IPS DF 4.7 (cell line): ENCODE data around the gene FTSJ1.
"Not testable (repeated sequence)": the region's sequence is repeated elsewhere in the genome, so short reads cannot be mapped to it uniquely, and the experiment has no call there.

ENCODE experiments used
- DNase-seq: peaks from one replicate; pipeline ENCODE4 v3.0.0-alpha.2; 2013; ENCODE audit warnings: low spot score; ENCODE audit errors: extremely low read depth

FTSJ1 gene, protein sequence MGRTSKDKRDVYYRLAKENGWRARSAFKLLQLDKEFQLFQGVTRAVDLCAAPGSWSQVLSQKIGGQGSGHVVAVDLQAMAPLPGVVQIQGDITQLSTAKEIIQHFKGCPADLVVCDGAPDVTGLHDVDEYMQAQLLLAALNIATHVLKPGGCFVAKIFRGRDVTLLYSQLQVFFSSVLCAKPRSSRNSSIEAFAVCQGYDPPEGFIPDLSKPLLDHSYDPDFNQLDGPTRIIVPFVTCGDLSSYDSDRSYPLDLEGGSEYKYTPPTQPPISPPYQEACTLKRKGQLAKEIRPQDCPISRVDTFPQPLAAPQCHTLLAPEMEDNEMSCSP

DNA sequence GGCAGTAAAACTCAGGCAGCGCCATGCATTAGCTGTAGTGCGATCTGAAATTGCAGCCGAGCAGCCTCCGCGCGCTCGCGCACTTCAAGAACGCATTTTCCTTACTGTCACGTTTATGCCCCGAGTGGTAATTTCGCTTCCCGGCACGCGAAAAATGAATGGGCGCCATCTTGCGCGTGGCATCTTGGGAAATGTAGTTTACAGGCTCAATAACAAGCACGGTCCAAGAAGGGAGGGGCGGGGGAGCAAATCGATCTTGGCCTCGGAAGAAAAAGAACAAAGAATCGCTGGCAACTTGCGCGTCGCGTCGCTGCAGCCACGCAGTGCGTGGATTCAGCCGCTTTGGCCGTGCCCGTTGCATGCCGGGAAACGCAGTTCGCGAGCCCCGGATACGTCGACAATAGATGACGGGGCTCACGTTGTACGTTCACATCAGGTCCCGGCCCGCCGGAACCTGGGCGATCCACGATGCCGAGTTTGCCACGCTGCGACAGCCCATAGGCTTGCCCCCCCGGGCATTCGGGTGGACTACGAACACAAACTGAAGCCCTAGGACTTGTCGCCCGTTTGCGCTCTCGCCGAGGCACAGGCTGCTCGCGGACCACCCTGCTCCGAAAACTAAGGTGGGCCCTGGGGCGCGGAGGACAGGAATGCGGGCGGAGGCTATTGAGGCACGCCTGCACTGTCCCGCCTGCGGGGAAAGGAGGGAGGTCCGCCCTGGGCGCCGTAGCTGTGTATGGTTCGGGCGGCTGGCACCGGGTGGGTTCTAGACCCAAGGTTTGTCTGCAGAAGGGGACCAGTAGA lies at the start of gene FTSJ1:
Gene FTSJ1, plus strand, starts transcription at position 426 of the 804 bp plus-strand sequence. CDS start 1,849 bp downstream, outside the sequence.
- no peak for DNase-seq

DNA sequence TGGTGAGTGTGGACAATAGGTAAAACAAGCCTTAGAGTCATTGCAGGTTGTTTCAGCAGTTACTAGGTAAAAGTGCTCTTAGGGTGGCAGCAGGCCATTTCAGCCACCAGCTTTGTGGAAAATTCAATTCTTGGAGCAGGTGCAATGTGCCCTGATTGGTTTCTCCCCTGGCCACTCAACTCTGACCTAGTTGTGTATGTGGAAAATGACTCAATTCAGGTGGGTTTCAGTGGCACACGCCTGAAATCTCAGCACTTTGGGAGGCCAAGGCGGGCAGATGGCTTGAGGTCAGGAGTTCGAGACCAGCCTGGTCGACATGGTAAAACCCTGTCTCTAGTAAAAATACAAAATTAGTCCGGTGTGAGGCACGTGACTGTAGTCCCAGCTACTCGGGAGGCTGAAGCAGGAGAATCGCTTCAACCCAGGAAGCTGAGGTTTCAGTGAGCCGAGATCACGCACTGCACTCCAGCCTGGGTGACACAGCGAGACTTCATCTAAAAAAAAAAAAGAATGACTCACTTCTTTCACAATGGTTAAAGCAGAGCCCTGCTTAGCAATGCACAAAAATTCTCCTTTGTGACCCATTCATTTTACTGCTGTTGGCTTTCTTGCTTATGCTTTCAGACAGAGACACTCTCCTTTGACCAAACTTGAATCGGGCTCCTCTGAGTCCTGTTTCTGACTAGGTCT lies 48.8 kb upstream of the FTSJ1 start:
- not testable (repeated sequence) for DNase-seq

DNA sequence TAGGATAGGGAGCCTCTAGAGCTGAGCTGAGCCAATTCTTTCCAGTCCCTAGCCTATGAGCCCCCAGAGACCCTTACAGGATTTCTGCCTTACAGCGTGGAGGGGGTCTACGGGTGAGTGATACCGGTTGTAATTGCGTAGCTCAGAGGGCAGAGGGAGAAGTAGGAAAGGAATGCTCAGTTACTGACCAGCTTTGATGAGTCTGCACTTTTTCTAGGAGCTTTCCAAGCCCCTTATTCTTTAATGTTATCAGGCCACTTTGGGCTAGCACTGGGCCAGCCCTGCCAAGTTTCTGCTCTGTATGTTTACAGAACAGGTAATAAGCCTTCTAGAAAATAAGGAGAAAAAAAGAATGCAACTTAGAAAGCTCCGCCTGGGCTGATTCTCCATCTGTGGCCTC lies 46.4 kb upstream of the FTSJ1 start:
- DNase-seq, result not testable (repeated sequence)

DNA sequence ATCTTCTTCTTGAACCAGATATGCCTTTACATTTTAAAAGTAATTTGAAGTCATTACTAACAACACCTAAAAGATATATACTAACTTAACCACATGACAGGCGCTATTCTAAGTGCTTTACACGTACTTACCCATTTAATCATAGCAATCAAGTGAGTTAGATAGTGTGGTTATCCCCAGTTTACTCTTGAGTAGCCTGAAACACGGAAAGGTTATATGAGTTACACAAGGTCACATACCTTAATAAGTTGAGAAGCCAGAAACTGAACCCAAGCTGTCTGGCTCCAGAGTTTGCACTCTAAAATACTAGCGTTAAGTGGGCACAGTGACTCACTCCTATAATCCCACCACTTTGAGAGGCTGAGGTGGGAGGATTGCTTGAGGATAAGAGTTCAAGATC lies 45.8 kb upstream of the FTSJ1 start:
- not testable (repeated sequence) for DNase-seq

DNA sequence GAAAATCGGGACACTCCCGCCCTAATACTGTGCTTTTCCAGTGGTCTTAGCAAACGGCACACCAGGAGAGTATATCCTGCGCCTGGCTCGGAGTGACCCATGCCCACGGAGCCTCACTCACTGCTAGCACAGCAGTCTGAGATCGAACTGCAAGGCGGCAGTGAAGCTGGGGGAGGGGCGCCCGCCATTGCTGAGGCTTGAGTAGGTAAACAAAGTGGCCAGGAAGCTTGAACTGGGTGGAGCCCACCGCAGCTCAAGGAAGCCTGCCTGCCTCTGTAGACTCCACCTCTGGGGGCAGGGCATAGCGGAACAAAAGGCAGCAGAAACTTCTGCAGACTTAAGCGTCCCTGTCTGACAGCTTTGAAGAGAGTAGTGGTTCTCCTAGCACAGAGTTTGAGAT lies 42.3 kb upstream of the FTSJ1 start:
- DNase-seq, result not testable (repeated sequence)

DNA sequence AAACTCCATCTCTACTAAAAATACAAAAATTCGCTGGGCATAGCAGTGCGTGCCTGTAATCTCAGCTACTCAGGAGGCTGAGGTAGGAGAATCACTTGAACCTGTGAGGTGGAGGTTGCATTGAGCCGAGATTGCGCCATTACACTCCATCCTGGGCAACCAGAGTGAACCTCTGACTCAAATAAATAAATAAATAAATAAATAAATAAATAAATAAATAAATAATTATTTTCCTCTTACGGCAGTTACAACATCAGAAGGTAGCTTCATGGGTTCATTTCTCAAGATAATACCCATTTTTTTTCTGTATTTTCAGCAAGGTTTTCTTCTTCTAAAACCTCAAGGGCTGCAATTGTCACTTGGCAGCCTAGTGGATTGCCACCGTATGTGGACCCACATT lies 28.8 kb upstream of the FTSJ1 start:
- DNase-seq, result not testable (repeated sequence)

DNA sequence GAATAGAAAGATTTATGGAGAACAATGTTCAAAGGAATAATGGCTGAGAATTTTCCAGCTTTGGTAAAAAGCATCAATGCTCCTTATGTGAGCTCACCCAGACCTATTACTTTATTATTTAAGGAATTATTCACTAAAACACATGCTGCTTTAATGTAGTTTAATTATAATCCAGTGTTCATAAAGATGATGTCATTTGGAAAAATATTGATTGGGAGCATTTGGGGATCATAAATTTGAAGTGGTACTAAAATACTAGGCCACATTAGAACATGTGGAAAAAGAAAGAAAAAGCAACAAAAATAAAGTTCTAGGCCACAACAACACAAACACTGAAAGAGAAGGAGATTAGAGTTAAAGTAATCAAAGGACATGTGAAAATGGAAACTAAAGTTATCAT lies 25.9 kb upstream of the FTSJ1 start:
- DNase-seq, result no peak

DNA sequence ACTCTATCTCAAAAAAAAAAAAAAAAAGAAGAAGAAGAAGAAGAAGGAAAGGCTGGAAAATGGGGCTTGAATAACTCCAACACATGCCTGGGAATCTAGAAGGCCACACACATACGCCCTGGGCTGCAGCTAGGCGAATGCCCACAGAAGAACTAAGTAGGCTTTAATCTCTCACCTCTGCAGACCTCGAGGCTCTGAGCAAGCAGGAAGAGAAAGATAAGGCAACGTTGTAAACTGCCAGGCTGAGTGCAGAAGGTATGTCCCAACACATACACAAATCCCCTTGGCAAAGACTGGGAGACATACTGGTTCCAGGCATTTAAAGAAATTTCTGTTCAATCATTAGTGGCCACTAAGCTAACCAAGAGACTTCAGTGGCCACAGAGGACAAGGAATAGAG lies 24.3 kb upstream of the FTSJ1 start:
- no peak for DNase-seq

DNA sequence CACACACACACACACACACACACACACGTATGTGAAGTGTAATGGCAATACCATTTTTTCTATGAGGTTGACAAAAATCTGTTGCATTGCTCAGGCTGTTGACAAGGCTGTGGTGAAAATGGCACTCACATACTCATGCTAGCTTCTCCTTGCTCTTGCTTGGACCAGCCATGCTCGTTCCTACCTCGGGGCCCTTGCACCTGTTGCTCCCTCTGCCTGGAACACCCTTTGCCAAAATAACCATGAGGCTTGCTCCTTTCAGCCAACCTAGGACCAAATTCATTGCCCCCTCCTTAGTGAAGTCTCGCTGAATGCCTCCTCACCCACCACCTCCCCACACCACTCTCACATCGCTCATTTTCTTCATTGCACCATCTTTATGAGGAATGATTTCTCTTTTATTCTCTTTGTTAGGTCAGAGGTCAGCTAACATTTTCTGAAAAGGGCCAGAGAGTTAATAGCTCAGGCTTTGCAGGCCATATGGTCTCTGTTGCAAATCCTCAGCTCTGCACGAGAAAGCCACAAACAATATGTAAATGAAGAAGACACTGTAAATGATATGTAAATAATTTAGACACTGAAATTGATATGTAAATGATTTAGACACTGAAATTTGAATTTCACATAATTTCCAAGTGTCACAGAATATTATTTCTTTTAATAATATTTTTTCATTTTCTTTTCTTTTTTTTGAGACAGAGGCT lies 19.2 kb upstream of the FTSJ1 start:
- DNase-seq, result no peak

DNA sequence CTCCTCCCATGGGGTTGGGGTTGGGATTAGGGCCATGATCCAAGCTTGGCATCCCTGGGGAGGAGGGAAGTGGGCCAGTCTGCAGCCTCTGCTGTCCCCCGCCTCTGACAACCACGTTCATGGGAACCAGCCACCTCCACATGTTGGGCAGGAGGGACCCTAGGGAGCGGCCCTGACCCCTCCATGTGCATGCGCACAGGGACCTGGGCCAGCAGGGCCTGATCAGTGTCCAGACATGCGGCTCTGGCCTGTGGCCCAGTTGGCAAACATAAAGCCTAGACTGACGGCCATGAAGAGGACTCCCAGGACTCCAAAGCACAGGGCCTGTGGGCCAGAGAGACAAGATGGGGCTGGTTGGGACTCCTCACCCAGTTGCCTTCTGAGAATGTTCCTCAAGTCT lies 17.3 kb upstream of the FTSJ1 start:
- no peak for DNase-seq

DNA sequence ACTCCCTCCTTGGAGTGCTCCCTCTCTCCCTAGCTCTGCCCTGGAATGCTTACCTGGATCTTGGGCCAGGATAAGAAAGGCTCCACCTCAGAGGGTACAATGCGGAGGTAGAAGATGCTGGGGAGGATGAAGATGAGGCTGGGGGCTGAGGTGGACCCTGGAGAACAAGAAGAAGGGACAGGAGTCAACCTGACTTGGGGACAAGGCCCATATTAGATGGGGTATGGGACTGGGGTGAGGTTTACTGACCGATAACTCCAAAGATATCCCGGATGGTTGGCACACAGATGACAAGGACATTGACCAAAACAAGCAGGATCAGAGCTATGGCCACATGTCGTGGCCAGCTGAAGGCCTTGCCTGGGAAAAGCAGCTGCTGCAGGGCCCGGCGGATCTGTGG lies 16.5 kb upstream of the FTSJ1 start:
- DNase-seq, result no peak

DNA sequence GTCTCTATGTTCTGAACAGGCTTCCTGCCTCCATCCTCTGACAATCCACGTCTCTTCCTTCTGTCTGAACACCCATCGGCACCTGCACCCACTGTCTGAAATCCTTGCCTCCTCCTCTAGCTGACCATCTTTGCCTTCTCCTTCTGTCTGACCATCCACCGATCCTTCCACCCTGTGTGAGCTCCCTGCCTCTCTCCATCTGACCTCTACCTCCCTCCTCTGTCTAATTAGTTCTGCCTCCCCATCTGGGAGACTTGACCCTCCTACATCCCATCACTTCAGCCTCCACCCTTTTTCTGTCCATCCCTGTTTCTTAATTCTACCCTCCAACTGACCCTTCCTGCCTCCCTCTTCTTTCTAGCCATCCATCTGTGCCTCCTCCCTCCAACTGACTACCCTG lies 16.0 kb upstream of the FTSJ1 start:
- no peak for DNase-seq

DNA sequence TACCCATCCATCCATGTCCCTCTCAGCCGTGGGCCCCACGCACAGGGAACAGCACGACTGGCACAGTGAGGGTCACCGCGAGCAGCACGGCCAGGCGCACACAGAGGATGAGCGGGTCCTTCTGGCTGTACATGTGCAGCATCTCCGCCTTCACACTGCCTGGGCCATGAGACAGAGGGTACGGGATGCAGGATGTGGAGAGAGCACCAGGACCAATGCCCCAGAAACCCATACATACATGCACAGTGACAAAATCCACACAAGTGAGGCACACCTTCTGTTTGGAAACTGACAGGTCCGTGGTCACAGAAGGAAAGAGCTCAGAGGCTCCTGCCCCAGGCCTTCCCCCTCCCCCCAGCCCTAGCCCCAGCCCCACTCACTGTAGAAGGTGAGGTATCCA lies 15.4 kb upstream of the FTSJ1 start:
- no peak for DNase-seq

DNA sequence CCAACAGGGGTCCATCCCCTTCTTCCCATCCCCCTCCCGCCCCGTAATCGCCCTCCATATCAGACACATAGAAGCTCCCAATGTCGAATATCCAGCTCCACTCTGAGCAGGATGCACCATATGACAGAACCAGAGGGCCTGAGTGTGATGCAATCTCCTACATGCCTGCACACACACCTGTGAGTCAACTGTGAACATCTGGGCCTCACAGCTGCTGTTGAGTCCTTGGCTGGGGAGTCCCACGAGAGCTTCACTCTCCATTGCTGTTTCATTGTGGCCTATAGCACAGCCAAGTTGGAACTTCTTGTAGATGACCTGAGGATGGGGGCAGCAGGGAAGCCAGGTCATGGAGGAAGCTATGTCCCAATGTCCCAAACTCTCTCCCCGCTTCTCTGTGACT lies 14.2 kb upstream of the FTSJ1 start:
- DNase-seq, result no peak

DNA sequence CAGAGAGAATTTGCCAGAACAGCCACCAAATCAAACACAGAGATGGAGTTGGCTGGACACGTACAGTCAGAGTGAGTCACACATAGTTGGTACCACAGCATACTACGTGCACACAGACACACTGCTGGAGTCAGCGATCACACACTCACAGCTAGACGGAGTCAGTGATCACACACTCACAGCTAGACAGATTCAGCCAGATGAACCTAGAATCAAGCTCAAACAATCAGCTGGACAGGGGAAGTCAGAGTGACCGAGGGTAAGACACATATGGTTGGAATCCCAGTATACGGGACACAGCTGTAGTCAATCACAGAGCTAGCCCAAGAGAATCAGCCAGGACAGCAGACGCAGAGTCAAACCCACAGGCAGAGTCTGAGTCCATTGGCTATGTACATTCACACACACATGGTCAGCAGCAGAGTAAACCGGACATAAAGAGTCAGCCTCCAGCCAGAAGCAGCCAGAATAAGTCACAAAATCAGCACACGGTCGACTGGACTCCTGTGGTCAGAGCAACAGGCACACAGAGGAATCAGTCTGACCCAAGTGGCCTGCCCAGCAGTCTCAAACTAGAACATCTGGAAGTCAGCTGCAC lies 10.6 kb upstream of the FTSJ1 start:
- no peak for DNase-seq

DNA sequence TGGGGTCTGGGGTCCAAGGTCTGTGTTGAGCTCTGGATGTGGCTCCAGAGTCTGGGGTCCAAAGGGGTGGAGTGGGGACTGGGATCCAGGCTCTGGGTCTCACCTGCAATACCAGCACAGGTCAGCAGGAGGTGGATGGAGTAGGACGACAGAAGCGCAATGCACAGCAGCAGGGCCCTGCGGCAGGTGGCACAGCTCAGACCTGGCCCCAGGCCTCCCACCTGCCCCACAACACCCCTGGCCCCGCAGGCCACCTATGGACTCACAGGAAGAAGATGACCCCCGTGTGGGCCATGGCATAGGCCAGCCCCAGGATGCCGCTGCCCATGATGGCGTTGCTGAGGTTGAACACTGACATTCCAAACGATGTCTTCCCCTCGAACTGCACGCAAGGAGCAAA lies 9.3 kb upstream of the FTSJ1 start:
- no peak for DNase-seq

DNA sequence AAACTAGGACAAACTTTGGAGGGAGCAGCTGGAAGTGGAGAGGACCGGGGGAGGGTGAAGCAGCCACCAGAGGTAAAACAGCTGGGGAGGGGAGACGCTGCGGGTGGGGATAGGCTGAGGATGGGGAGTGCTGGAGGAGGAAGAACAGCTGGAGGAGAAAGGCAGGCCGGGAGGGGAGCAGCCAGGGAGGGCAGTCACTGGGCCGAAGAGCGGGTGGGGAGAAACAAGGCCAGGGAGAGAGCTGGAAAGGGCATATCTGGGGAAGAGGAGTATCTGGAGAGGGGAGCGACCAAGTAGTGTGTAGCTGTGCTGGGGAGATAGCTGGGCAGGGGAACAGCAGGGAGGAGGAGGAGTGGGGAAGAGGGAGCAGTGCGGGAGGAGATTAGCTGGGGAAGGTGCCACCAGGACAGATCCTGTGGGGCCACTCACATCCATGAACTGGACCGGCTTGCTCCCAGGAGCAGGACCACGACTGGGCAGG lies 8.7 kb upstream of the FTSJ1 start:
- no peak for DNase-seq

DNA sequence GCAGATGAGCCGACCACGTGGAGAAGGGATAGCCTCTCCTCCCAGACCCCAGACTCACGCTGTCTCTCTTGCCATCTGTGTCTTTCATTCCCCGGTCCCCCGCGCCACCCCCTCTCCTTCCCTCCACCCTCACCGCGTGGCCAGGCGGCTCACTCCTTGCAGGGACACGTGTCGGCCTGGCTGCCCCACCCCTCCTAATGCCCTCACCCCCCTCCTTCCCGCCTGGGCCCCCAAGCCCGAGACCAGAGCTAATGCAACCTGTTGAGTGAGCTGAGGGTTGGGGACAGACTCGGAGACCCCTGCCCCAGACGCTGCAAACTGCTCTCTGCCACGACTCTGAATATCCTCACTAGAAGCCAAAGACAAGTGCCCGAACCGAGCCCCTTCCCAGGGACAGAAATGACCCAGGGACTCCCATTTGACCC lies 7.7 kb upstream of the FTSJ1 start:
- no peak for DNase-seq

DNA sequence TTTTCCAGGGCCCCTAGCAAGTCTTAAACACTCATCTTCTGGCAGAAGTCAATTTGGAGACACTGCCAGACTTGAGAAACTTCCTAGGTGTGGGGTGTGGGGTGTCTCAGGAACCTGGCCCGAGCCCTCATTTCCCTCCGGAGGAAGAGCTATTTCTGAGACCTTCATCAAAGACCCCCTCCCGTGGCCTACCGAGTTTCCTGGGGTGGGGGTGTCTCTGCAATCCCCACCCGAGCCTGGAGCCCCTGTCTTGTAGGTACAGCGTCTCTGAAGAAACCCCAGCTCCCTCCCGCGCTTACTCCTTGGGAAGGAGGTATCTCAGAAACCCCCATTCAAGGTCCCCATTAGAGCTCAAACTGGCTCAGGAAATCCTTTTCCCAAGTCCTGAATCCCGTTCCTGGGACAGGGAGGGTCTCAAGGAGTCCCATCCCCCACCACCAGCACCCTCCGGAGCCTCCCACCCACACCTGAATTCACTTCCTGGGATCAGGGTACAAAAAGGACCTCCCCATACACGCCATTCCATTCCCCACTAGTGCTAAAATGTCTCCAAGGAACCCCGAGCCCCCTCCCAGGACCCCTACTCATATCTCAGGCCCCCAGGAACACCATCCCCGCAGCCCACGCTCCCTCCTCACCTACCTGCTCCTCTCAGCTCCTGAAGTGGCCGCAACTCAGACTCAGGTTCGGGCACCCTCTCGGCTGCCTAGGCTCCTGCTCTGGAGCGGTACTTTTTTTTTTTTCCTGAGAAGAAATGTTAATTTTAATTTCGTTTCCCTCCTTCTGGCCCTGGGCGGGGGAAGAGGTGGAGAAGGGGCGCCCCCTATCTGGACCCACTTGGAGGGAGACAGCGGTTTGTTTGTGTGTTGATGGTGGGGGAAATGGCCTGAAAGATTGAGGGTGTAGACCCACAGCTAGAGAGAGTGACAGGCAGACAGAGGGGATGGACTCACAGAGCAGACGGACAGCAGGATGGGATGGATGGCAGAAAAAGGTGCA lies 7.0 kb upstream of the FTSJ1 start:
- DNase-seq, result no peak
